AG09319 (cell line): Measurements from ENCODE around the gene CSRNP3.

Source experiments
- DNase-seq: peaks from one replicate; pipeline ENCODE4 v3.0.0-alpha.2; 2010; ENCODE audit warnings: low read depth; ENCODE audit errors: extremely low read depth
- TF ChIP-seq, protein P1 (sequence below): IDR thresholded peaks from 2 replicates; pipeline ENCODE4 v1.5.1; 2011; ENCODE audit warnings: low read depth, mild to moderate bottlenecking, inconsistent platforms, low read length, moderate library complexity

CSRNP3 gene

DNA sequence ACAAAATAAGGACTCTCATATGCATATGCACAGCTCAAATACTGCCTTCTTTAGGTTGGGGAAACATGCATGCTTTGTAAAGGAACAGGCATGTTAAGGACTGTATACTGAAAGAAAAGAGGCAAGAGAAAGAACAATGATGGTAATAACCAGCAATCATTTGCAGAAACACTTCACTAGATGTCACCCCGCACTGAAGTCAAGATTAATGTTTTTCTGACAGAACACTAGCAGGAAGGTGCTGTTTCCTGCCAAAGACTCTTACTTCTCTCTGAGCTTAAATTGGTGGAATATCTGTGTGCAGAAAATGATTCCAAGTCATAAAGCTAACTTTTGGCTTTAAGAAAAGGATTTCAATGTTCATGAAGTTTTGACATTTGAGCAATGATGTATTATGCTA is 19.3 kb upstream of the CSRNP3 start:
- no peak for DNase-seq
- TF ChIP-seq, protein P1, sequence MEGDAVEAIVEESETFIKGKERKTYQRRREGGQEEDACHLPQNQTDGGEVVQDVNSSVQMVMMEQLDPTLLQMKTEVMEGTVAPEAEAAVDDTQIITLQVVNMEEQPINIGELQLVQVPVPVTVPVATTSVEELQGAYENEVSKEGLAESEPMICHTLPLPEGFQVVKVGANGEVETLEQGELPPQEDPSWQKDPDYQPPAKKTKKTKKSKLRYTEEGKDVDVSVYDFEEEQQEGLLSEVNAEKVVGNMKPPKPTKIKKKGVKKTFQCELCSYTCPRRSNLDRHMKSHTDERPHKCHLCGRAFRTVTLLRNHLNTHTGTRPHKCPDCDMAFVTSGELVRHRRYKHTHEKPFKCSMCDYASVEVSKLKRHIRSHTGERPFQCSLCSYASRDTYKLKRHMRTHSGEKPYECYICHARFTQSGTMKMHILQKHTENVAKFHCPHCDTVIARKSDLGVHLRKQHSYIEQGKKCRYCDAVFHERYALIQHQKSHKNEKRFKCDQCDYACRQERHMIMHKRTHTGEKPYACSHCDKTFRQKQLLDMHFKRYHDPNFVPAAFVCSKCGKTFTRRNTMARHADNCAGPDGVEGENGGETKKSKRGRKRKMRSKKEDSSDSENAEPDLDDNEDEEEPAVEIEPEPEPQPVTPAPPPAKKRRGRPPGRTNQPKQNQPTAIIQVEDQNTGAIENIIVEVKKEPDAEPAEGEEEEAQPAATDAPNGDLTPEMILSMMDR, result no peak

DNA sequence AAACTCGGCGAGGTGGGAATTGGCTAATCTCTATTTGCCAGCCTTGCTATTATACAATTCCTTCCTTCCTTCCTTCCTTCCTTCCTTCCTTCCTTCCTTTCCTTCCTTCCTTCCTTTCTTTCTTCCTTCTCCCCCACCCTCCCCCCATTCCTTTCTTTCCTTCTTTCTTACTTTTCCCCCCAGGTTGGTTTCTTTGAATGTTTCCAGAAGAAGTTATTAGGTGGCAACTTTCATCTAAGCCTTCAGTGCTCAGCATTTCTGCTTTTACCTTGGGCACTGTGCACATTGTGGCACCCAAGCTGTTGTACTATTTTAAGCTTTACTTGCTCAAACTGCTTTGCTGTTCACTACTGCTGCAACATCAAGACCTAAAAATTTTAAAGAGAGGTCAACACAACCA is 17.2 kb upstream of the CSRNP3 start:
- no peak for DNase-seq
- TF ChIP-seq, protein P1, result no peak

DNA sequence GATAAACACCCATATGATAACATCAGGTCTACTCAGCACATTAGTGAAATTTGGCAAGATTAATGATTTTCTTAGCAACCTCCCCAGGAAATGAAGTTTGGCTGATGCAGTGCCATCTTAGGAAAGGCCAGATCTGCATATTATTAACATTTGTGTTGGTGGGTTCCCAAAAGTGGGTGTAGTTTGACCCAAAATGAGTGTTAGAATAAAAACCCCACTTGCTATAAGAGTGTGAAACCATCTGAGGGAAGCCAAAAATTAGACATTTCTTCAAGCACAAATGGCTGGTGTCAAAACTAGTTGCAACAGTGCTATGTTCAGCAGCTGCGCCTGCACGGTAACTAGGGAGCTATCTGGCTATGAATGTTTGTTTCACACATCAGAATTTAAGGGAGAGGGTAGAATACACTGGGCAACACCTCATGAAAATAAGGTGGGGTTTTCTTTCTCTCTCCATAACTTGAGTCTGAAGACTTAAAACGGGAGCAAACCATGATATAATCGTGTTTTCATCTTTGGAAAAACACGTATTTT is 15.9 kb upstream of the CSRNP3 start:
- no peak for DNase-seq
- TF ChIP-seq, protein P1, result no peak

DNA sequence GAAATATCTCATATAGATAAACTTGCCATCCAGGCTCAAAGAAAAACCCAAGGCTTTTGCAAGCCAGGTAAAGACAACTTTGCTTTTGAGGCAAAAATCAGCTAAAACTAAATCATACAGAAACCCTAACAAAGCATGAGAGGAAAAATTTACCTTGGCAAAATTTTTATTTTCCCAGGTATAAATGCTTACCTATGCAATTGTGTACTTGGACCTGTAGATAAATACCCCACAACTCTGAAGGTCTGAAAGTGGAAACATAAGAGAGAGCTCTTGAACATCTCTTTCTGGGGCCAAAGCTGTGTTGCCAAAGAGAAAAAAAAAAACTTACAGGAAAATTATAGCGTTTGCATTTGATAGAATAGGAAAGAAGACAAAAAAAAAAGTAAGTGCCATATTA is 14.6 kb upstream of the CSRNP3 start:
- TF ChIP-seq, protein P1, result no peak
- no peak for DNase-seq

DNA sequence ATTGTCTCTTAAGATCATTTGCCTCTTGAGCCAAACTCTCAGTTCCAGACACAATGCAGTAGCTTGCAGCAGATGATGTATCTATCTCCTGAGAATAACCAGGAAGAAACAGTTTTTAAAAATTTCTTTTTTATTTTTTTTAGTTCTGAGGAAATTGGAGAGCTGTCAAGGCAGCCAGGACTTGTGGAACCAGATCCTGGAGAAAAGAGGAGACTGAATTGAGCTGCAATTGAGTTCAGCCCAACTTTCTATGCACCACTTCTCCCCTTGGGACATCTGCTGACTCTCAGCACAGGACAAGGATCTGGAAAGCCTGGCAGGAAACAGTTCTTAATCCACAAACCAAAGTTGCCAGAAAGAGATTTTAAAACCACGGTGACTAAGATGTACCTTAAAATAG is 13.5 kb upstream of the CSRNP3 start:
- DNase-seq, result no peak
- TF ChIP-seq, protein P1, result no peak

DNA sequence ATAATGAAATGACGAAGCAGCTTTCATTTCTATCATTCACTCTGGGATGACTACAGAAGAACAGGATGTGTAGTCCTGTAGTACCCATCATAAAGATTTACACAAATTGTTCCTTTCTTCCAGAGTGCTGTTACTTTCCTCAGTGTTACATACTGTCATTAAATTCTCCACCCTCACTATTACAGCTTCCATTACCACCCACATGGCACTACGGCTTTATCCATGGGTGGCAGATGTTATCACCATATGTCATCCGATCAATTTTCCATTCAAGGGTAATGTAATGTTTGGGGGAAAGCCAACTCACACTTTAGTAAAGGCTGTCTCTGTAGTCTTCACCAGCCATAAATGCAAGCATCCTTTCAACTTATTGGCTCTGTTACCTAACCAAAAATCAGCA is 7.1 kb upstream of the CSRNP3 start:
- TF ChIP-seq, protein P1, result no peak
- no peak for DNase-seq

DNA sequence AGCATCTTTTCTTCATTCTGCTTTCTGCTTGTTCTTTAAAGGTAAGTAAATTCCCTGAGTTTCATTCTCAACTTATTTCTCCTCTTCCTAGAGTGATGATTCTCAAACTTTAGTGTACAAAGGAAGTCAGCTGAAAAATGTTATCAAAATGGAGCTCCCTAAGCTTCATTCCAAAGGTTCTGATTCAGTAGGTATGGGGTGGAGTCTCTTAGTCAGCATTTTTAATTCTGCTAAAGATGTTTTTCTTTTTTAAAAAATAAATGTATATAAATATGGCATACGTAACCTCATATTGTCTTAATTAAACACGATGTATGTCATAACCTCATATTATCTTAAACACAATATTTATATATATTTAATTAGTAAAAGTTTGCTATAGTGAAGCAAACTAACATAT is 3.1 kb upstream of the CSRNP3 start:
- TF ChIP-seq, protein P1, result no peak

More for the DNA sequence above, 3.1 kb upstream of the CSRNP3 start:
- DNase-seq, result no peak
